ENCODE measurements around the gene RAVER2.

DNA sequence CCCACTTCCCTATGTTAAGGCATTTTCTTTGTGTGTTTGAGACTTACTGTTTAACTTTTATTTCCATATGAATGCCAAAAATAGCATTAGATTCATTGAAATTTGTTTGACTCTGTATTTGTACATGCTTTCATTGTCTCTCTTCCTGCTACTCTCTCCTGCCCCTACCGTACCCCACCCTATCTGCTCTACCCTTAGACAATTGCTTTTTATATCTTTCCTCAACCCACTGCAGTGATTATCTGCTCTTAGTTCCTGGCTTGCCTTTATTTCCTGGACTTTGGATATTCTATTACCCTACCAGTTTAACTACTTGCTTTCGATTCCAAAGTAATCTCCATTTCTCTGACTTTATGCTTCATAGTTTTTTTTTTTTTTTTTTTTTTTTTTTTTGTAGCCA, 10.5 kb downstream of the RAVER2 start:
- TF ChIP-seq, protein P1, sequence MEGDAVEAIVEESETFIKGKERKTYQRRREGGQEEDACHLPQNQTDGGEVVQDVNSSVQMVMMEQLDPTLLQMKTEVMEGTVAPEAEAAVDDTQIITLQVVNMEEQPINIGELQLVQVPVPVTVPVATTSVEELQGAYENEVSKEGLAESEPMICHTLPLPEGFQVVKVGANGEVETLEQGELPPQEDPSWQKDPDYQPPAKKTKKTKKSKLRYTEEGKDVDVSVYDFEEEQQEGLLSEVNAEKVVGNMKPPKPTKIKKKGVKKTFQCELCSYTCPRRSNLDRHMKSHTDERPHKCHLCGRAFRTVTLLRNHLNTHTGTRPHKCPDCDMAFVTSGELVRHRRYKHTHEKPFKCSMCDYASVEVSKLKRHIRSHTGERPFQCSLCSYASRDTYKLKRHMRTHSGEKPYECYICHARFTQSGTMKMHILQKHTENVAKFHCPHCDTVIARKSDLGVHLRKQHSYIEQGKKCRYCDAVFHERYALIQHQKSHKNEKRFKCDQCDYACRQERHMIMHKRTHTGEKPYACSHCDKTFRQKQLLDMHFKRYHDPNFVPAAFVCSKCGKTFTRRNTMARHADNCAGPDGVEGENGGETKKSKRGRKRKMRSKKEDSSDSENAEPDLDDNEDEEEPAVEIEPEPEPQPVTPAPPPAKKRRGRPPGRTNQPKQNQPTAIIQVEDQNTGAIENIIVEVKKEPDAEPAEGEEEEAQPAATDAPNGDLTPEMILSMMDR (IDR thresholded peaks at IDR 0.05), result no peak
- TF ChIP-seq POLR2A (IDR thresholded peaks at IDR 0.05), result no peak

Data from testis (tissue), 2 donors.